ENCODE data around the gene L1TD1. TPM values are rescaled to one million over a fixed set of nuclear protein-coding genes. Genes with fewer than 3 reads are reported as not detected.

Gene L1TD1
- total RNA-seq, 4 donors from 2014 or later: 2.0 to 5.4 (median 3.4) TPM; not detected in 1

GRCh38 chr1:62185677-62186076 is 9.0 kb upstream of the L1TD1 start:
- TF ChIP-seq POLR2A (IDR thresholded peaks at IDR 0.05) (no peak), CTCF (IDR thresholded peaks at IDR 0.05) (no peak), POLR2AphosphoS5 (IDR thresholded peaks at IDR 0.05) (no peak), EP300 (IDR thresholded peaks at IDR 0.05; ENCODE audit: low read depth) (no peak)
- peaks cover 0 to 12% (median 3%) of the 10 kb centered on the region in 4 donors for H3K4me1 ChIP-seq
- intact Hi-C loops (cut with DNase I; ENCODE audit: low total_unique reads) (no loop called here), in situ Hi-C loops (cut with MboI; ENCODE audit: low pct_ligation_motif_present in 1 of 4, low pct_unique_long_range_greater_than_20kb in 1 of 4, low sequenced_read_pairs in 3 of 4) (no loop called here)
- H3K27me3 ChIP-seq: no peaks in the 10 kb centered on the region
- H3K9me3 ChIP-seq: no peaks in the 10 kb centered on the region
- 66 to 73% methylated on average over 3 of the region's 3 CpGs for WGBS, 2 donors (ENCODE audit: low coverage in 1 of 2)
- no peak for DNase-seq
- no peak overlapping the region for H3K27ac ChIP-seq
- H3K4me3 ChIP-seq: no peak overlapping the region
- H3K36me3 ChIP-seq: no peaks in the 10 kb centered on the region

GRCh38 chr1:62187548-62187947 is 7.1 kb upstream of the L1TD1 start:
- H3K36me3 ChIP-seq: no peaks in the 10 kb centered on the region
- H3K4me1 ChIP-seq: peaks cover 0 to 2% (median under 1%) of the 10 kb centered on the region in 4 donors
- DNase-seq: no peak
- no peaks in the 10 kb centered on the region for H3K27me3 ChIP-seq
- 94% methylated on average over 5 of the region's 5 CpGs; no CpG with 5 or more reads in 1 of the 2 donors for WGBS, 2 donors (ENCODE audit: low coverage in 1 of 2)
- intact Hi-C loops (cut with DNase I; ENCODE audit: low total_unique reads) (no loop called here), in situ Hi-C loops (cut with MboI; ENCODE audit: low pct_ligation_motif_present in 1 of 4, low pct_unique_long_range_greater_than_20kb in 1 of 4, low sequenced_read_pairs in 3 of 4) (no loop called here)
- no peak overlapping the region for H3K4me3 ChIP-seq
- H3K27ac ChIP-seq: no peak overlapping the region
- H3K9me3 ChIP-seq: no peaks in the 10 kb centered on the region
- TF ChIP-seq CTCF (IDR thresholded peaks at IDR 0.05) (no peak), POLR2A (IDR thresholded peaks at IDR 0.05) (no peak), EP300 (IDR thresholded peaks at IDR 0.05; ENCODE audit: low read depth) (no peak), POLR2AphosphoS5 (IDR thresholded peaks at IDR 0.05) (no peak)

- no peaks in the 10 kb centered on the region for H3K36me3 ChIP-seq
- 92 to 94% methylated on average over 7 to 8 of the region's 8 CpGs for WGBS, 2 donors (ENCODE audit: low coverage in 1 of 2)
- no peaks in the 10 kb centered on the region for H3K27me3 ChIP-seq
- peaks cover 0 to 2% (median 0%) of the 10 kb centered on the region in 4 donors for H3K4me1 ChIP-seq
- in situ Hi-C loops (cut with MboI; ENCODE audit: low pct_ligation_motif_present in 1 of 4, low pct_unique_long_range_greater_than_20kb in 1 of 4, low sequenced_read_pairs in 3 of 4) (no loop called here), intact Hi-C loops (cut with DNase I; ENCODE audit: low total_unique reads) (no loop called here)
- H3K4me3 ChIP-seq: no peak overlapping the region
- no peak for DNase-seq
- TF ChIP-seq POLR2AphosphoS5 (IDR thresholded peaks at IDR 0.05): no peak
- no peak for TF ChIP-seq CTCF (IDR thresholded peaks at IDR 0.05)
- no peak for TF ChIP-seq EP300 (IDR thresholded peaks at IDR 0.05; ENCODE audit: low read depth)
- no peak for TF ChIP-seq POLR2A (IDR thresholded peaks at IDR 0.05)
- no peaks in the 10 kb centered on the region for H3K9me3 ChIP-seq
- no peak overlapping the region for H3K27ac ChIP-seq
Measured at GRCh38 chr1:62188111-62188510, 6.5 kb upstream of the L1TD1 start.

GRCh38 chr1:62196086-62196690 is 1.5 kb downstream of the L1TD1 start:
- Histone ChIP-seq H3K27ac (peak overlapping the region in 2 of 4 donors; percentile 62 to 81), H3K36me3 (no peaks in the 10 kb centered on the region), H3K4me1 (peaks cover 0 to 16% (median 2%) of the 10 kb centered on the region in 4 donors), H3K9me3 (no peaks in the 10 kb centered on the region), H3K4me3 (peak overlapping the region in 3 of 4 donors; percentile 28 to 49 (median 45)), H3K27me3 (peaks cover 11% of the 10 kb centered on the region)
- DNase-seq: no peak
- no peak for TF ChIP-seq POLR2AphosphoS5 (IDR thresholded peaks at IDR 0.05)
- no peak for TF ChIP-seq CTCF (IDR thresholded peaks at IDR 0.05)
- TF ChIP-seq POLR2A (IDR thresholded peaks at IDR 0.05): no peak
- TF ChIP-seq EP300 (IDR thresholded peaks at IDR 0.05; ENCODE audit: low read depth): no peak
- in situ Hi-C loops (cut with MboI; ENCODE audit: low pct_ligation_motif_present in 1 of 4, low pct_unique_long_range_greater_than_20kb in 1 of 4, low sequenced_read_pairs in 3 of 4) (no loop called here), intact Hi-C loops (cut with DNase I; ENCODE audit: low total_unique reads) (no loop called here)
- WGBS, 2 donors (ENCODE audit: low coverage in 1 of 2): 47 to 64% methylated on average over 9 to 17 of the region's 17 CpGs

All from transverse colon (tissue), 4 donors.